Mucosa of rectum (tissue), 2 donors: ENCODE results near the gene SUSD4.

Experiments used
- H3K27ac ChIP-seq, 2 donors: one replicate each; pipeline ENCODE4 v1.7.0; 2013; ENCODE audit warnings: inconsistent platforms in 2 of 2, low read depth in 2 of 2, low read length in 2 of 2
- H3K27me3 ChIP-seq, 2 donors: one replicate each; pipeline ENCODE4 v1.7.0; 2013; ENCODE audit warnings: low read length in 2 of 2; ENCODE audit not compliant: control insufficient read depth in 2 of 2, insufficient read depth in 2 of 2
- H3K36me3 ChIP-seq, 2 donors: one replicate each; pipeline ENCODE4 v1.7.0; 2013; ENCODE audit warnings: low read length in 2 of 2; ENCODE audit not compliant: control insufficient read depth in 2 of 2, insufficient read depth in 2 of 2
- H3K4me1 ChIP-seq, 2 donors: one replicate each; pipeline ENCODE4 v1.7.0; 2013; ENCODE audit warnings: low read length in 2 of 2, mild to moderate bottlenecking in 1 of 2; ENCODE audit not compliant: control insufficient read depth in 2 of 2, insufficient read depth in 2 of 2
- H3K4me3 ChIP-seq, 2 donors: one replicate each; pipeline ENCODE4 v1.7.0; 2013; ENCODE audit warnings: low read length in 2 of 2
- H3K9ac ChIP-seq, 2 donors: one replicate each; pipeline ENCODE4 v1.7.0; 2013; ENCODE audit warnings: low read length in 2 of 2, low read depth in 1 of 2, mild to moderate bottlenecking in 1 of 2
- H3K9me3 ChIP-seq, 2 donors: one replicate each; pipeline ENCODE4 v1.7.0; 2013; ENCODE audit warnings: low read length in 2 of 2; ENCODE audit not compliant: control insufficient read depth in 2 of 2
- donor health status: healthy.
- donor health status: Normal muscosa, but diverticular disease.

SUSD4 gene

DNA sequence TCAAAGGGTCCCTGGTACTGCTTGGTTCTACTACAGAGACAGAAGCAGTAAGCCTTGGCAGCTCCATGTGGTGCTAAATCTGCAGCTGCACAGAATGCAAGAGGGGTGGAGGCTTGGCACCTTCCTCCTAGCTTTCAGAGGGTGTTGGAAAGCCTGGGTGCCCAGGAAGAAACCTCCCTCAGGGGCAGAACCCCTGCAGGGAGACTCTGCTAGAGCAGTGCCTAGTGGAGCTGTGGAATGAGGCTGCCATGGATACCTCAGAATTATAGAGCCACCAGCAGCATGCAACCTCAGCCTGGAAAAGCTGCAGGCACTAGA lies 144.7 kb downstream of the SUSD4 start:
- no peaks in the 10 kb centered on the region for H3K9me3 ChIP-seq
- no peak overlapping the region for H3K4me3 ChIP-seq
- H3K27me3 ChIP-seq, result no peaks in the 10 kb centered on the region
- no peak overlapping the region for H3K9ac ChIP-seq
- no peak overlapping the region for H3K27ac ChIP-seq
- H3K36me3 ChIP-seq, result no peaks in the 10 kb centered on the region
- H3K4me1 ChIP-seq, result no peaks in the 10 kb centered on the region

DNA sequence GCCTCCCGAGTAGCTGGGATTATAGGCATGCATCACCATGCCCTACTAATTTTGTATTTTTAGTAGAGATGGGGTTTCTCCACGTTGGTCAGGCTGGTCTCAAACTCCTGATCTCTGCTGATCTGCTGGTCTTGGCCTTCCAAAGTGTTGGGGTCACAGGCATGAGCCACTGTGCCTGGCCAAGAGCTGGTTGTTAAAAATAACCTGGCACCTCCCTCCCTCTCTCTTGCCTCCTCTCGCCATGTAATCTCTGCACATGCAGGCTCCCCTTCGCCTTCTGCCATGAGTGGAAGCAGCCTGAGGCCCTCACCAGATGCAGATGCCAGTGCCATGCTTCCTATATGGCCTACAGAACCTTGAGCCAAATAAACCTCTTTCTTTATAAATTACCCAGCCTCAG lies 146.2 kb downstream of the SUSD4 start:
- Histone ChIP-seq H3K27ac (no peak overlapping the region), H3K27me3 (no peaks in the 10 kb centered on the region), H3K4me1 (no peaks in the 10 kb centered on the region), H3K4me3 (no peak overlapping the region), H3K36me3 (no peaks in the 10 kb centered on the region), H3K9me3 (no peaks in the 10 kb centered on the region), H3K9ac (no peak overlapping the region)

DNA sequence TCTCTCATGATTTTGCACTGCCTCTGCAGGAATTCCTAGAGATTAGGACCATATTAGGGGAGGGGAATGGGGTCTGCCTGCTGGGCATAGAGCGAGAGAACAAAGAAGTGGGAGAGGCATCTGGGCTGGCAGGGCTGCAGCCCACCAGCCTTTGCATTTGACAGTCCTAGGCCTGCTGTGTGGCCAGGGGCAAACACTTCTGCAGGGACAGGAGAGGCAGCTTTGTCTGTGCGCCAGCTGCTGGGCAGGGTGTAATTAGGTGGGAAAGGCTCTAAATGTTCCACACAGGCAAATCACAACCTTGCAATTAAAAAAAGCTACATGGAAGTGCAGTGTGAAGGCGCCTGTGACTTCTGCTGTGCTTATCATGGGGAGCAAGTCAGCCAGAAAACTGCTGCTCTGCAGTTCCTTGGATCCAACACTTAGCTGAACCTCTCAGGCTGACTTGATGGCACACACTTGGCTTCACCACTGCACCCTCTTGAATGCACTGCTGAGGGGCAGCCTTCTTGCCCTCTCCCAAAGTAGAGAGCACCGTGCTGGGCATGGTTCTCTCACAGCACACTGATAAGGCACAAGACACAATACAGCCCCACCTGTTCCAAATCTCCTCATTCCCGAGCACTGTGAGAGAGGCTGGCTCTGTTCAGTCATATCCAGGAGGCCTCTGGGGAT lies 147.3 kb downstream of the SUSD4 start:
- H3K27me3 ChIP-seq, result no peaks in the 10 kb centered on the region
- no peaks in the 10 kb centered on the region for H3K9me3 ChIP-seq
- no peaks in the 10 kb centered on the region for H3K36me3 ChIP-seq
- no peak overlapping the region for H3K9ac ChIP-seq
- no peak overlapping the region for H3K4me3 ChIP-seq
- H3K27ac ChIP-seq, result no peak overlapping the region
- H3K4me1 ChIP-seq, result no peaks in the 10 kb centered on the region

DNA sequence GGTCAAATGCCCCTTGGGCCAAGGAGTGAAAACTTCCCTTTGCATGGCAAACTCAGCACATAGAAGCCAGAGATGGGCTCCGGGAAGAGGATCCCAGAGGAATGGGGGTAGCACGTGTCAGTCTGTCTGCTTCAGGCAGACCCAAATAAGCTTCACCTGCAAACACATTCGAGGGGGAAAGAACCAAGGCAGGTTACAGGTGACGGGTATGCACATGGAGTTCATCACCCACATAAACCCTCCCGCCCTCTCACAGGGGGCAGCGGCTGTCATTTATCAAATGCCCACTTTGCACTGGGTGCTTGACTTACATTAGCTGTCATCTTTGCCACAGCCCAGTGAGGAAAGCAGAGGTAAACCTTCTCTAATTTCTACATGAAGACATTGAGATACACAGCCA lies 147.9 kb downstream of the SUSD4 start:
- H3K9me3 ChIP-seq, result no peaks in the 10 kb centered on the region
- no peaks in the 10 kb centered on the region for H3K36me3 ChIP-seq
- no peak overlapping the region for H3K9ac ChIP-seq
- no peaks in the 10 kb centered on the region for H3K27me3 ChIP-seq
- H3K4me1 ChIP-seq, result no peaks in the 10 kb centered on the region
- no peak overlapping the region for H3K4me3 ChIP-seq
- H3K27ac ChIP-seq, result no peak overlapping the region

DNA sequence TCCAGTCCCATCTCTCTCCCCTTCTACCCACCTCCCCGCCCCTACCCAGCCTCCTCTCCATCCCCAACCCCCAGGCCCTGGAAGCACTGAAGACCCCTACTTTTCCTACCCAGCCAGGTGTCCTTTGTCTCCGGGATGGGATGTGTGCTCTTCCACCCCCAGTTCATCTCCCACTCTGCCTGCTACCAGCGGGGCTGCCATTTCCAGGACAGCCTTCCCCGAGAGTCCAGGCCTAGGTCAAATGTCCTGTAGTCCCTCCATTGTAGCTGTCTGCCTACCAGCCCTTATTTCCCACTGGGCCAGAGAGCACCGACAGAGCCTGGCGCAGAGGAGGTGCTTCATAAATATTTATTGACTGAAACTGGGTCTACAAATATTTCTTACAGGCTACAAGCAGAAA lies 148.9 kb downstream of the SUSD4 start:
- Histone ChIP-seq H3K9me3 (no peaks in the 10 kb centered on the region), H3K27ac (no peak overlapping the region), H3K9ac (no peak overlapping the region), H3K27me3 (no peaks in the 10 kb centered on the region), H3K36me3 (no peaks in the 10 kb centered on the region), H3K4me3 (no peak overlapping the region), H3K4me1 (no peaks in the 10 kb centered on the region)

DNA sequence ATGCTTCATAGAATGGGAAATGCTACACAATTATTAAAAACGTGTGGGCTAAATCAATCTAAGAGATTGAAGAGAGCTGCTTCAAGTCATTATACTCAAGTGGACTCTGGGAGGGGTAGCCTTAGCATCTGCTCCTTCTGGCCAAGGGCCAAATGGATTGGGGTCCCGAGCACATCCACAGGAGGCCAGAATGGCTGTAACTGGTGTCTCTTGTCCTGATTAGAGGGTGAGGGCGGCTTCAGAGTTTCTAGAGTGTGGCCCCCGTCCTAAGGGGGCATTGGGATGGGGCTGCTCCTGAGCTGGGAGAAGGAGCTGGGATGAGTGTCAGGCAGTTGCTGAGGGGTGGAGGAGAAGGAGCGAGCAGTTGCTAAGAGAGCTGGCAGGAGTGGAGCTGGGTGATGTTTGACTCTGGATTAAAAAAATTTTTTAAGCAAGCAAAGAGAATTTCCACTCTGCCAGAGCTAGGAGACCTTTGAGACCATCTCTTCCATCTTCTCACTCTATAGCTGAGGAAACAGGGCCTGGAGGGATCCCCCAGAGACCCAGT lies 149.6 kb downstream of the SUSD4 start:
- H3K36me3 ChIP-seq, result no peaks in the 10 kb centered on the region
- H3K27me3 ChIP-seq, result no peaks in the 10 kb centered on the region
- no peaks in the 10 kb centered on the region for H3K4me1 ChIP-seq
- H3K9me3 ChIP-seq, result no peaks in the 10 kb centered on the region
- no peak overlapping the region for H3K9ac ChIP-seq
- H3K4me3 ChIP-seq, result no peak overlapping the region
- H3K27ac ChIP-seq, result no peak overlapping the region

DNA sequence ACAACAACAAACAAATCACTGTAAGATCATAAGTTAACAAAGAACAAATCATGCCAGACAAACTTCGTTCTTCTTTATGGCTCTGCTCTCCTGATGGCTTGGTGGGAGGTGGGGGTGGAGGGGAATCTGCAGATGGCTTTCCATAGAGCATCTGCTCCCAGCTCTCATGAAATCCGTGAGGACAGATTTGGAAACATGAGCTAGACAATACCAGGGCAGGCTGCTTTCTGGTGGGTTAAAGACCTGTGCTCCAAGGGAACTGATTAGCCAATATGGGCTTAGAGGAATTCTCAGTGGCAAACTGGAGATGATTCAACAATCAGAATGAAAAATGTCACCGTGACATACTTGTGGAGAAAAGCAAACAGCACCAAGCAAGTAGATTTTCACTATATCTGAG lies 151.5 kb downstream of the SUSD4 start:
- Histone ChIP-seq H3K36me3 (no peaks in the 10 kb centered on the region), H3K9ac (no peak overlapping the region), H3K27me3 (no peaks in the 10 kb centered on the region), H3K27ac (no peak overlapping the region), H3K9me3 (no peaks in the 10 kb centered on the region), H3K4me3 (no peak overlapping the region), H3K4me1 (no peaks in the 10 kb centered on the region)

DNA sequence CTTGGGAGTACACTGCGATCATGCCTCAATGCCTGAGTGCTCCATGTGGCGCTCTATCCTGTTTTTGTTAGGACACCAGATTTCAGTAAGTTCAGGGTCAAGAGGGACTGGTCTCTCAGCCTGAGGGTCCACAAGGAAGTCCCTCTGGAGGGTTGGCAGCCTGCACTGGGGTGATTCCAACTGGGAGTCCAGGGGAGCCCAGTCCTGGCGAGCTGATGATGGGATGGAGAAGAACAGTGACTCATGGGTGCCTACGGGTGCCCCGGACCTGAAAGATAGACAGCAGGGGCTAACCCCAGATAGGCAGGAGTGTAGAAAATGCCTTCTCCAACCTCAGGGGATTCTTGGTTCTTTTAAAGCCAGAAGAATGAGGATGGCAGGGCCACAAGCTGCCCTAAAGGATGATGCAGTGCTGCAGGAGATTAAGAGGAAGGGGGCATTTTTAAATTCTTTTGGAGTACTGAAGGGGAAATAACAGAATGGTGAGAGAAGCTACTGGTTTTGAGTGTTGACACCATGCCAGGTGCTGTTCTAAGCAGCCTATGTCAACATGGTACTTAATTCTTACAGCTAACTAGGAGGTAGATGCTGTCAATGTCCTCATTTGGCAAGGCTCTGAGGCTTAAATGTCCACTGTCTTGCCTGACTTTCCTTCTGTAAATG lies 152.5 kb downstream of the SUSD4 start:
- Histone ChIP-seq H3K4me1 (no peaks in the 10 kb centered on the region), H3K9me3 (no peaks in the 10 kb centered on the region), H3K27me3 (no peaks in the 10 kb centered on the region), H3K36me3 (no peaks in the 10 kb centered on the region), H3K4me3 (no peak overlapping the region), H3K9ac (no peak overlapping the region), H3K27ac (no peak overlapping the region)

DNA sequence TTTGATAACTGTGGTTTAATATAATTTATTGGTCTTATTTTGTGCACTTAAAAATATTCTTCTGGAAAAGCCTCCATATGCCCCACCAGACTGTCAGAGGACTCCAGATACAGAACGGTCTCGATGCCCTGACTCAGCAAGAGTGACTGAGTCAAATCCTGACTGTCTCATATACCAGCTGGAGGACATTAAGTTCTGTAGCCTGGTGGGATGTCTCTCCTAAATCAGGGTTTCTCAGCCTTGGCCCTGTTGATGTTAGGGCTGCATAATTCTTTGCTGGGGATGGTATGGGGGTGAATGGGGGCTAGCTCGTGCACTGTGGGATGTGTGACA lies 153.2 kb downstream of the SUSD4 start:
- H3K27ac ChIP-seq, result no peak overlapping the region
- no peaks in the 10 kb centered on the region for H3K4me1 ChIP-seq
- H3K36me3 ChIP-seq, result no peaks in the 10 kb centered on the region
- H3K27me3 ChIP-seq, result no peaks in the 10 kb centered on the region
- no peaks in the 10 kb centered on the region for H3K9me3 ChIP-seq
- no peak overlapping the region for H3K4me3 ChIP-seq
- H3K9ac ChIP-seq, result no peak overlapping the region

DNA sequence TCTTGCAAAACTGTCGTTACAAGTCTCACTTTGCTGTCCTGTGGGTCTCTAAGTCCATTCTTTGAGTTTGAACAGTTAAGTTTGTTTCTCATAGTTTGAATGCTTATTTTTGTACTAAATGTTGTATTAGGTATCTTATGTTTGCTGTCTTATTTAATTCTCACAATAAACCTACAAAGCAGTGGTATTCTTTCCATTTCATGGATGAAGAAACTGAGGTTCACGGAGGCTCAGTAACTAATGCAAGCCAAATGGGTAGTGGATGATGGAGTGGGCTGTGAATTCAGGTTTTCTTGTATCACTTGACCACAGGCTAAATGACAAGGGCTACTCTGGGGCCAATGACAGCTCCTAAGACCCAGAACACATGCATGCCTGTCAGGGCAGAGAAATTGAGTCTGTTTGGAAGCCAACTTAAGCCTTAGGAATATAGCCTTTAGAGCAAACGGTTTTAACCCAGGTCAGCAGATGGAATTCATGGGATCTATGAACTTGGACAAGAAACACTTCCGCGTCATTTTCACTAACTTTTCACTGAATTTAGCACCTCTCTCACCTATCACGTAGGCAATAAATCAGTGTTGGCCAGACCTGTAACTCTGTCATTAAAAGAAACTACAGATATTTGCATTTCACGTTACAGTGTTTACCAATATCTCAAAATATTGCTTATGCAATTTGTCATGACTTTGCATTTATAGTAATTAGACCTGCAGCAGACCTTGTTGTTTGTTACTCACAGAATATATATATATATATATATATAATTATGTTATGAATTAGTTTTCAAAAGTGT lies 153.8 kb downstream of the SUSD4 start:
- H3K27ac ChIP-seq, result no peak overlapping the region
- H3K27me3 ChIP-seq, result no peaks in the 10 kb centered on the region
- H3K4me3 ChIP-seq, result no peak overlapping the region
- H3K4me1 ChIP-seq, result no peaks in the 10 kb centered on the region
- H3K36me3 ChIP-seq, result no peaks in the 10 kb centered on the region
- H3K9ac ChIP-seq, result no peak overlapping the region
- no peaks in the 10 kb centered on the region for H3K9me3 ChIP-seq
